Measurements from ENCODE around the gene SNAPC2. TPM values are rescaled to one million over a fixed set of nuclear protein-coding genes. Genes with fewer than 3 reads are reported as not detected.
"Not testable (repeated sequence)": the region's sequence is repeated elsewhere in the genome, so short reads cannot be mapped to it uniquely, and the experiment has no call there.

The SNAPC2 gene
- total RNA-seq, 3 donors from 2014 or later = 16.7 to 20.0 (median 18.8) TPM

DNA sequence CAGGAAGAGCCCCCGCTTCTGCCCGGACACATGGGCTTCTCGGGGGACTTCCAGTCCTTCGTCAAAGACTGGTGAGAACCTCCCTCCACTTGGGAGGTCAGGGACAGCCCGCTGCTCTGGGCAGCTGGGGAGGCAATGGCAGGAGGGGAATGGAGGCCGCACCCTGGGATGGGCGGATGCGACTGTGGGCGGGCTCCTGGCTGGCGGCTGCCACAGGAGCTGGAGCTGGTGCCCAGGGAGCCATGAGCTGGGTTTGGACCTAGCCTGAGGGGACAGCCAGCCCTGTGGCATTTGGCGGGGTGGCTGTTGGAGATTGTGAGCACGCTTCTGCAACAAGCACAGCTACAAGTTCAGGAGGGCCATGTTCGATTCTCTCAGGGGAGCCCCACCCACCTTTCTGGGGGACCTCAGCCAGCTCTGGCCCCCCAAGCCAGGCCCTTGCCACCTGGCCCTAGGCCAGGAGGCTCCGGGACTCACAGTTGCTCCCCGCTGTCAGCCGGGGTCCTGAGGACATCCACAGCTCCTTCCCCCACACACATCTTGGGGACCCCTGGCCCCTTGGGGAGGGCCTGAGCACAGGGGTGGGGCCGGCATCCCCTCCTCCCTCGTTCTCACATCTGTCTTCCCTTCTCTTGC, 8.5 kb upstream of the SNAPC2 start:
- H3K4me3 Mint-ChIP-seq = no peak overlapping the region
- H3K9me3 Mint-ChIP-seq = no peaks in the 10 kb centered on the region
- peaks cover 11% of the 10 kb centered on the region for H3K4me1 Mint-ChIP-seq (ENCODE audit: low read depth)
- DNase-seq (no peak), ATAC-seq (no peak)
- H3K27me3 Mint-ChIP-seq (ENCODE audit: low read depth) = peaks cover 18% of the 10 kb centered on the region
- peaks cover 14% of the 10 kb centered on the region for H3K36me3 Mint-ChIP-seq (ENCODE audit: insufficient read depth)

DNA sequence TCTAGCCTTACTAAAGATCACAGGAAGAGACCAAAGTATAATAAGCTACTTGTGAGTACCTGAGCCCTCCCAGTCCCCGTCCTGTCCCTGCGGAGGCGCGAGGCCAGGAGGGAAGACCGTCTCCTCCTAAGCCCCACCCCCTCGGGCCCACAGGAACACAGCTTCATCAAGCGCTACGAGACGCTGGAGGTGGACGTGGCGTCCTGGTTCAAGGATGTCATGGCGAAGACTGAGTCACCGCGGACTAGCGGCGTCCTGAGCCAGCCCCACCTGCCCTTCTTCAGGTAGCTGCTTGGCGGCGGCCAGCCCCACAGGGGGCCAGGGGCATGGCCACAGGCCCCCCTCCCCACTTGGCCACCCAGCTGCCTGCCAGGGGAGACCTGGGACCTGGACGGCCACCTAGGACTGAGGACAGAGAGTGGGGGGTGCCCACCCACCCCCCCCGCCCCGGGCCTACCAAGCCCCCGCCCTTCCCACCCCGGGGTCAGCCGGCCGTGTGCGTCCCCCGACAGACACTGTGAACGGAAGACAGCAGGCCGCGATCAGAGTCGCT, 7.9 kb upstream of the SNAPC2 start:
- ATAC-seq (no peak), DNase-seq (no peak)
- H3K27me3 Mint-ChIP-seq (ENCODE audit: low read depth) = peaks cover 22% of the 10 kb centered on the region
- H3K9me3 Mint-ChIP-seq = no peaks in the 10 kb centered on the region
- H3K4me1 Mint-ChIP-seq (ENCODE audit: low read depth) = peaks cover 15% of the 10 kb centered on the region
- H3K36me3 Mint-ChIP-seq (ENCODE audit: insufficient read depth) = peaks cover 14% of the 10 kb centered on the region
- no peak overlapping the region for H3K4me3 Mint-ChIP-seq

DNA sequence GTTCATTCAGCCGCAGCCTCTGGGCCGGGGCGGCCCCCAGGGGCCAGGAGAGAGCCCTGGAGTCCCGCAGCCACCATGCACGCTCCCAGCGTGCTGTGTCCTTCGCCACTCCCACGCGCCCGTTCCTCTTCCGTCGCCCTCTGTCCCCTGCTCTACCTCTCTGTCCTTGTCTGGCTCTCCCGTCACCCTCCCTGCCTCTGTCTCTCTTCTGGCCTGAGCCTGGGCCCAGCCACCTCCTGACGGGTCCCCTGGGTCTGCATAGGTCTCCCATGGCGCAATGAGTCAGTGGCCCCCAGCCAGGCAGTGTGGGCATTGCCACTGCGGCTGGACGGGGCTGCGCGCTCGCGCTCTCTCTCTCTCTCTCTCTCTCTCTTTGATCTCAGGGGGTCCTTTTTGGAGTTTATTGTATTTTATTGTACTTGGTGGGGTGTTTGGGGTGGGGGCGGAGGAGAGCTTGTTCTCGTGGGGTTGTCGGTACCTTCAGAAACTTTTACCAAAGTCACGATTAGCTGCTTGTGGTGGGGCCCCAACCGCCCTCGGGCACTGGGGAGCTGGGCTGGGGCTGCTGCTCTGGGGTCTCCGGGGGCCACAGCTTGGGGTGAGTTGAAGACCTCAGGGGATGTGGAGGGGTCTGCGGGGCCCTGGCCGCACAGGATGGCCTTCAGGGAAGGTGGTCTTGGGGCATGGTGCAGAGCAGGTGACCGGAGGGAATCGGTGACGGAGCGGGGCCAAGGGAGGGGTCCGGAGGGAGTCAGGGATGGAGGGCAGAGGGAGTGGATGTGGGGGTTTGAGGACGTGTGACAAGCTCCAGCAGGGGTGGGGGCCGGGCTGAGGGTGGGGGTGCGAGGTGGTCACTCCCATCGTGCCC, 7.2 kb upstream of the SNAPC2 start:
- Mint-ChIP-seq H3K27me3 (ENCODE audit: low read depth) (peaks cover 24% of the 10 kb centered on the region), H3K4me1 (ENCODE audit: low read depth) (peaks cover 13% of the 10 kb centered on the region), H3K4me3 (no peak overlapping the region), H3K36me3 (ENCODE audit: insufficient read depth) (peaks cover 14% of the 10 kb centered on the region), H3K9me3 (no peaks in the 10 kb centered on the region)
- DNase-seq = no peak
- no peak for ATAC-seq

DNA sequence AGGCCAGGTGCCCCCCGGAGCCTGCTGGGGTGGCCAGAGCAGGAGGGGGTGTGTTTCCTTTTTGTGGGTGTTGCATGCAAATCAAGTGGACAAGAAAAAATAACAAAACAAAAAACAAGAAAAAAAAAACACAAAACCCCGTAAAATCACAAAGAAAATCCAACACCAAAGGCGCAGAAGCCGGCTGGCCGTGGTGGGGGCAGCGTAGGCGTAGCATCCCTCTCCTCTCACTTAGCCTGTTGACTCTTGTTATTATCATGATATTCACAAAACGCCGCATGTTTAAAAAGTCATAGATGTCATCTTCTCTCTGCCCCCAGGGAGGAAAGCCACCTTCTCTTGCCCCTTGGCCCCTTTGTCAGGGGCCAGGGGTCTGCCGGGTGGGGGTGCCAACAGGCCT, 6.5 kb upstream of the SNAPC2 start:
- no peak for DNase-seq
- H3K4me3 Mint-ChIP-seq = no peak overlapping the region
- H3K27me3 Mint-ChIP-seq (ENCODE audit: low read depth) = peaks cover 30% of the 10 kb centered on the region
- H3K4me1 Mint-ChIP-seq (ENCODE audit: low read depth) = peaks cover 14% of the 10 kb centered on the region
- H3K36me3 Mint-ChIP-seq (ENCODE audit: insufficient read depth) = peaks cover 14% of the 10 kb centered on the region
- no peak for ATAC-seq
- no peaks in the 10 kb centered on the region for H3K9me3 Mint-ChIP-seq

DNA sequence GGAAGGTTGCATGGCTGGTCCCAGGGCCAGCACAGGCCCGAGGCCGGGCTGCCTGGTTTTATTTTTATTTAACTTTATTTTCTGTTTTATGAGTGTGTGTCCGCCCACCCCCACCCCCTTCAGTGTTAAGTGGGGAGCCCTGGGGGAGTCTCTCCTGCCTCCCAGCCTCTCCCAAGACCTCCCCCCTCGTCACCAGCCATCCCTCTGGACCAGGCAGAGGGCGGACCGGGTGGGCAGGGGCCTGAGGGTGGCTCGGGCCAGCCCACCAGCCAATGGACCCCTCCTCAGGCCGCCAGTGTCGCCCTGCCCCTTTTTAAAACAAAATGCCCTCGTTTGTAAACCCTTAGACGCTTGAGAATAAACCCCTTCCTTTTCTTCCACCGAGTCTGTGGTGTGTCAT, 6.0 kb upstream of the SNAPC2 start:
- no peak overlapping the region for H3K4me3 Mint-ChIP-seq
- peaks cover 14% of the 10 kb centered on the region for H3K36me3 Mint-ChIP-seq (ENCODE audit: insufficient read depth)
- no peak for DNase-seq
- peaks cover 14% of the 10 kb centered on the region for H3K4me1 Mint-ChIP-seq (ENCODE audit: low read depth)
- ATAC-seq = no peak
- H3K27me3 Mint-ChIP-seq (ENCODE audit: low read depth) = peaks cover 30% of the 10 kb centered on the region
- no peaks in the 10 kb centered on the region for H3K9me3 Mint-ChIP-seq

DNA sequence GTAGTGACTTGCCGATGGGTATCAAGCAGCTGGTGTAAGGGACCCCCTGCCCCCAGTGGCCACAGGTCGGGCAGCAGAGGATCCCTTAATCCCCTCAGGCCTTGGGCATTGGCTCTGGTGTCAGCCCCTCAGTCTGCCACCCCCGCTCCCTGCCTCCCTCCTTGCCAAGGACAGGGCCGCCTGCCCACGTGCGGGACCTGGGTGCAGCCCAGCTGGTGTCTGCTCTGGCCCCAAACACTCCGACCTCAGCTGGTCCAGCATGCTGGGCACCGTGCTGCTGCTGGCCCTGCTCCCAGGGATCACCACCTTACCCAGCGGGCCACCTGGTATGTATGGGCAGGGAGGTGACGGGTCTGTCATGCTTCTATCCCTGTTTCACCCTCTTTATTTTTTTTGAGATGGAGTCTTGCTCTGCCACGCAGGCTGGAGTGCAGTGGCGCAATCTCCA, 5.5 kb upstream of the SNAPC2 start, which contains the start of gene TGFBR3L:
TSS of gene TGFBR3L (plus strand) at position 233 of the 448 bp plus-strand sequence.
- Mint-ChIP-seq H3K36me3 (ENCODE audit: insufficient read depth) (peaks cover 14% of the 10 kb centered on the region), H3K4me1 (ENCODE audit: low read depth) (peaks cover 16% of the 10 kb centered on the region), H3K27me3 (ENCODE audit: low read depth) (peaks cover 31% of the 10 kb centered on the region), H3K4me3 (peak within 1 kb of the TSS; percentile 50), H3K9me3 (no peaks in the 10 kb centered on the region)
- DNase-seq (no peak), ATAC-seq (no peak)

DNA sequence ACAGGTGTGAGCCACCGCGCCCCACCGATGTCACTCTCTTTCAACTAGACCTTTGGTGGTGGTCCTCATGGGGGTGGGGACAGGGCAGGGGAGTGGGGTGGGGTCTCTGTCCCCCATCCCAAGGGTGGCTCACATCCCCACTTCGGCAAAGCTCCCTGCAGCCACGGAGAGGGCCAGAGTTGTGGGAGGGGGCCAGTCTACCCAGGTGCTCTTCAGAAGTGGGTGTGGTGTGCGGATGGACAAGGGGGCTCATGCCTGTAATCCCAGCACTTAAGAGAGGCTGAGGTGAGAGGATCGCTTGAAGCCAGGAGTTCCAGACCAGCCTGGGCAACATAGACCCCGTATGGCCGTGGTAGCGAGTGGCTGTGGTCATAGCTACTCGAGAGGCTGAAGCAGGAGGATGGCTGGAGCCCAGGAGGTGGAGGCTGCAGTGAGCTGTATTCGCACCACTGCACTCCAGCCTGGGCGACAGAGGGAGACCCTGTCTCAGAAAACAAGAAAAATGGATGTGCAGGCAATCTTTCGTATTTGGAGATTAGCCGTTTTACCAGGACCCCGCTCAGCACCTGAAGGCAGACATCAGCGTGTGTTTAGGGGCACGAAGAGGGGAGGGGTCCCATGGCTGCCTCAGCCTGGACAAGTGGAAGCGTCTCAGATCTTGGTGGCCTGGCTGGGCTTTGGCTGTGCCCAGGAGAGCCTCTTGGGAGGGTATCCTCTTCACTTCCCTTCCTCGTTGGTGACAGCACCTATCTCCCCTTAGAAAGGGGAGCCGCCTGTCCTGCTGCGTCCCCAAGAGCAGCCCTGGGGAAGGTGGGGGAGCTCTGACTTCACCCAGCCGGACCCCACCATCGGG, 4.7 kb upstream of the SNAPC2 start:
- no peak for ATAC-seq
- H3K4me1 Mint-ChIP-seq (ENCODE audit: low read depth) = peaks cover 22% of the 10 kb centered on the region
- peaks cover 36% of the 10 kb centered on the region for H3K27me3 Mint-ChIP-seq (ENCODE audit: low read depth)
- peak overlapping the region; percentile 50 for H3K4me3 Mint-ChIP-seq
- DNase-seq = no peak
- peaks cover 14% of the 10 kb centered on the region for H3K36me3 Mint-ChIP-seq (ENCODE audit: insufficient read depth)
- H3K9me3 Mint-ChIP-seq = no peaks in the 10 kb centered on the region

DNA sequence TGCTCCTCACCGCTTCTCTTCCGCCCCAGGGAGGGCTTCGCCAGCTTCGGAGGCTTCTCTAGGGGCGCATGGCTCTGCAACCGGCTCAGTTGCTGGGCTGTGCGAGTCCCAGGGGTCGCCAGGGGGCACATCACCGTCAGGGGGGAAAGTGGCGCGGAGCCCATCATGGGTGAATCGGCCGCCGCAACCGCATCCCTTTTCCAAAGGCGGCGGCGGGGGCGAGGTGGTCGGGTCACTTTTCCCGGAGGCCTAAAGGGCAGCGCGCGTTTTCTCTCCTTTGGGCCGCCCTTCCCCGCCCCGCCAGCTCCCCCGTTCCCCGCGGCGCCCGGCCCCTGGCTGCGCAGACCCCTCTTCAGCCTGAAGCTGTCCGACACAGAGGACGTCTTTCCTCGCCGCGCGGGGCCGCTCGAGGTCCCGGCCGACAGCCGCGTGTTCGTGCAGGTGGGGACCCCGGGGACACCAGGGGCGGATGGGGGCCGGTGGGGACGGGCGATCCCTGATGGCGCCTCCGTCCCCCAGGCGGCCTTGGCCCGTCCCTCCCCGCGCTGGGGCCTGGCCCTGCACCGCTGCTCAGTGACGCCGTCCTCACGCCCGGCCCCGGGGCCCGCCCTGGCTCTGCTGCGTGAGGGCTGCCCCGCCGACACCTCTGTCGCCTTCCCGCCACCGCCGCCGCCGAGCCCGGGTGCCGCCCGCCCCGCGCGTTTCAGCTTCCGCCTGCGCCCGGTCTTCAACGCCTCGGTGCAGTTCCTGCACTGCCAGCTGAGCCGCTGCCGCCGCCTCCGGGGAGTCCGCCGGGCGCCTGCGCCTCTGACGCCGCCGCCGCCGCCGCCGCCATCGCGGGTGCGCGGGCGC, 3.8 kb upstream of the SNAPC2 start:
- H3K9me3 Mint-ChIP-seq = no peaks in the 10 kb centered on the region
- H3K4me3 Mint-ChIP-seq = peak overlapping the region; percentile 50
- ATAC-seq (peak; percentile 23 to 26), DNase-seq (no peak)
- peaks cover 8% of the 10 kb centered on the region for H3K36me3 Mint-ChIP-seq (ENCODE audit: insufficient read depth)
- peaks cover 36% of the 10 kb centered on the region for H3K27me3 Mint-ChIP-seq (ENCODE audit: low read depth)
- peaks cover 27% of the 10 kb centered on the region for H3K4me1 Mint-ChIP-seq (ENCODE audit: low read depth)

DNA sequence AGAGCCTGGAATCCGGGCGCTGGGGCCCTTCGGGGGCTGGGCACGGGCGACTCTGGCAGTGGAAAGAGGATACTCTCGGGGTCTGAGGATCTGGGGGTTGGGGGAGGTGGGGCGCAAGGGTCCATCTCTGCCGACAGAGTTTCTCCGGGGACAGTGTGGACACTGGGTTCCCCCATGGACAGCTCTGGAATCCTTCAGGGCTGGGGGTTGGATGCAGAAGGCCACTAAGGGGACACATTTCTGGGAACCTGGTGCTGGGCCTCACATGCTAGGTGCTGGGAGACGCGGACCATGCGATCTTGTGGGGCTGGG, 3.2 kb upstream of the SNAPC2 start:
- peaks cover 36% of the 10 kb centered on the region for H3K27me3 Mint-ChIP-seq (ENCODE audit: low read depth)
- H3K9me3 Mint-ChIP-seq = no peaks in the 10 kb centered on the region
- H3K4me1 Mint-ChIP-seq (ENCODE audit: low read depth) = peaks cover 33% of the 10 kb centered on the region
- DNase-seq (no peak), ATAC-seq (no peak)
- H3K4me3 Mint-ChIP-seq = peak overlapping the region; percentile 69
- H3K36me3 Mint-ChIP-seq (ENCODE audit: insufficient read depth) = peaks cover 6% of the 10 kb centered on the region

DNA sequence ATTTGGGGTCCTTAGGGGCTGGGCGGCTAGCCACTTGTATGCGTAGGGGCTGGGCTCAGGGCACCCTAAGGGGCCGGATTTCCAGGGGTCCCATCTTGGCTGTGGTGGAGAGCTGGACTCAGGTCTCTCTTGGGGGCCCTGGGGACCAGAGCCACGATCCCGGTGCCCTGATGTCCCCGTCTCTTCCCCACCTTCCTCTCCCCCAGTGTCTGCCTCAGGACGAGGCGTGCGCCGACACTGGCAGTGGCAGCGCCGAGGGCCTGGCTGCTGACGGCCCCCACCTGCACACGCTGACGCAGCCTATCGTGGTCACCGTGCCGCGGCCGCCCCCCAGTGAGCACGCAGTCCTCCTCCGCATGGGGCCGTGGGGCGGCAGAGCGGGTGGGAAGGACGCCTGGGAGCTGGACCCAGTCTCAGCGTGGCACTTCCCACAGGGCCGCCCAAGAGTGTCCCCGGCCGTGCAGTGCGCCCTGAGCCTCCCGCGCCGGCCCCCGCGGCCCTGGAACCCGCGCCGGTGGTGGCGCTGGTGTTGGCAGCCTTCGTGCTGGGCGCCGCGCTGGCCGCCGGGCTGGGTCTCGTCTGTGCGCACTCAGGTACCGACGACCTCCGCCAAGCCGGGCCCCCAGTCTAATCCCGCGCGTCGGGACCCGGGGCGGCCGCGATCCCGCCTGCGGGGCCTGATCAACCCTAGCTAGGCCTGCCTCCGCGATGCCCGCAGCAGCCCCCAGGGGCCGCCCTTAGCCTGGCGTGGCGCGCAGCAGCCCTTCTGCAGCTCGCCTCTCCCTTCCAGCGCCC, 2.7 kb upstream of the SNAPC2 start:
- H3K36me3 Mint-ChIP-seq (ENCODE audit: insufficient read depth) = peaks cover 4% of the 10 kb centered on the region
- peak; percentile 32 to 38 for ATAC-seq
- peak; percentile 47 for DNase-seq
- no peaks in the 10 kb centered on the region for H3K9me3 Mint-ChIP-seq
- H3K4me3 Mint-ChIP-seq = peak overlapping the region; percentile 69
- H3K27me3 Mint-ChIP-seq (ENCODE audit: low read depth) = peaks cover 36% of the 10 kb centered on the region
- H3K4me1 Mint-ChIP-seq (ENCODE audit: low read depth) = peaks cover 35% of the 10 kb centered on the region

DNA sequence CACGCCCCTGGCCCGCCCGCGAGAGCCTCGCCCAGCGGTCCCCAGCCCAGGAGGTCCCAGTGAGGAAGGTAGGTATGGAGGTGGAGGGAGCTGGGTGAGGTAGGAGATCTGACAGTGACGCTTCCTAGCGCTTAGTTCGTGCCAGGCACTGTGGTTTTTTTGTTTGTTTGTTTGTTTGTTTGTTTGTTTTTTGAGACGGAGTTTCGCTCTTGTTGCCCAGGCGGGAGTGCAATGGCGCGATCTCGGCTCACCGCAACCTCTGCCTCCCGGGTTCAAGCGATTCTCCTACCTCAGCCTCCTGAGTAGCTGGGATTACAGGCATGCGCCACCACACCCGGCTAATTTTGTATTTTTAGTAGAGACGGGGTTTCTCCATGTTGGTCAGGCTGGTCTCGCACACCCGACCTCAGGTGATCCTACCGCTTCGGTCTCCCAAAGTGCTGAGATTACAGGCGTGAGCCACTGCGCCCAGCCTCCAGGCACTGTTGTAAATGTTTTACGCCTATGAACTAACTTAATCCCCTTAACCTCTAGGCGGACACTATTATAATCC, 2.0 kb upstream of the SNAPC2 start:
- Mint-ChIP-seq H3K4me3 (peak overlapping the region; percentile 24), H3K27me3 (ENCODE audit: low read depth) (peaks cover 36% of the 10 kb centered on the region), H3K4me1 (ENCODE audit: low read depth) (peaks cover 38% of the 10 kb centered on the region)
- ATAC-seq; DNase-seq; H3K9me3 Mint-ChIP-seq; H3K36me3 Mint-ChIP-seq (ENCODE audit: insufficient read depth): not testable (repeated sequence)

DNA sequence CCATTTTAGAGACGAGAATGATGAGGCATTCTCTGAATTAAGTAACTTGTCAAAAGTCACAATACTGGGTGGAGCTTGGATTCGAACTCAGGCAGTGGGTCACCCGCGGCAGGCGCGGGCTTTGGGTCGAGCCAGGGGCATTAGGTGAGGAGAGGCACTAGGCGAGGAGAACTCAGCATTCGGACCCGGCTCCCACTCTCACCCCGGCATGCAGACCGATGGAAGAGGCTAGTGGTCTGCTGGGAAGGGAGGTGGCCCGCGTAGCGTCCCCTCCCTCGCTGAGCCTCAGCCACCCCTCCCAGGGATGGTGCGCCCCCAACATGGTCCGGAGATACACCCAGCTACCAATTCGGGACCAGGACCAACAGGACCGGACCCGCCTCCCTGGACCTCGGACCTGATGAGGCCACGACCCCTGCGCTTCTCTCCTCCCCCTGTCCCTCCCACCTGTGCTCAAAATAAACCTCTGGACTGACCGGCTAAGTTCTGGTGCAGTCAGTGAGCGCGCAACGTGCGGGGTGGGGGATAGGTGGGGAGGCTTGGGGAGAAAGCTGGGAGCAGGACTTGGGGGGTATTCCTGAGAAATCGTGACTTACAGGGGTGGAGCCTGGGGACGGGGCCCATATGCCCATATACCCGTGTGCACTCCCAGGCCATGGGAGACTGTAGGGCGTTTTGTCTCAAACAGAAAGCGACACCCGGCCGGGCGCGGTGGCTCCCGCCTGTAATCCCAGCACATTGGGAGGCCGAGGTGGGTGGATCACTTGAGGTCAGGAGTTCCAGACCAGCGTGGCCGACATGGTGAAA, 1.3 kb upstream of the SNAPC2 start:
- no peak overlapping the region for H3K4me3 Mint-ChIP-seq

More for the DNA sequence above, 1.3 kb upstream of the SNAPC2 start:
- H3K36me3 Mint-ChIP-seq (ENCODE audit: insufficient read depth) = no peaks in the 10 kb centered on the region
- H3K4me1 Mint-ChIP-seq (ENCODE audit: low read depth) = peaks cover 39% of the 10 kb centered on the region
- no peaks in the 10 kb centered on the region for H3K9me3 Mint-ChIP-seq
- ATAC-seq (no peak), DNase-seq (no peak)
- H3K27me3 Mint-ChIP-seq (ENCODE audit: low read depth) = peaks cover 36% of the 10 kb centered on the region
